Stimulated activated naive CD4-positive, alpha-beta T cell treated with Interleukin-2 at 50 U/mL for 16 hours (primary cell): ENCODE data around the gene MOSMO.
"Not testable (repeated sequence)": the region's sequence is repeated elsewhere in the genome, so short reads cannot be mapped to it uniquely, and the experiment has no call there.

Experiments used
- DNase-seq: peaks from one replicate; lab custom pipeline; 2025; lab: John Stamatoyannopoulos, UW

The MOSMO gene

GRCh38 chr16:22093331-22093730, 85.4 kb downstream of the MOSMO start:
- DNase-seq, result no peak

GRCh38 chr16:22093996-22094395, 86.1 kb downstream of the MOSMO start:
- DNase-seq, result no peak

GRCh38 chr16:22098405-22099255, 90.7 kb downstream of the MOSMO start:
- DNase-seq, result no peak

- no peak for DNase-seq
These were observed 91.5 kb downstream of the MOSMO start for GRCh38 chr16:22099256-22099975.

- DNase-seq, result no peak
These were observed 95.5 kb downstream of the MOSMO start for GRCh38 chr16:22103441-22103840.

GRCh38 chr16:22109258-22109898, 101.5 kb downstream of the MOSMO start:
- DNase-seq, result no peak

- DNase-seq, result not testable (repeated sequence)
These were observed 103.7 kb downstream of the MOSMO start for GRCh38 chr16:22111629-22112028.

GRCh38 chr16:22116095-22116700, 108.3 kb downstream of the MOSMO start:
- DNase-seq, result no peak

GRCh38 chr16:22117609-22118008, 109.7 kb downstream of the MOSMO start:
- no peak for DNase-seq

GRCh38 chr16:22120440-22120839, 112.5 kb downstream of the MOSMO start:
- DNase-seq, result no peak

- no peak for DNase-seq
These were observed 114.3 kb downstream of the MOSMO start for GRCh38 chr16:22122239-22122638.

GRCh38 chr16:22123146-22123545, 115.2 kb downstream of the MOSMO start:
- DNase-seq, result no peak

- no peak for DNase-seq
These were observed 116.0 kb downstream of the MOSMO start for GRCh38 chr16:22123759-22124490.

GRCh38 chr16:22124583-22125284, 116.8 kb downstream of the MOSMO start:
- no peak for DNase-seq

- no peak for DNase-seq
These were observed 118.2 kb downstream of the MOSMO start for GRCh38 chr16:22126037-22126558.

- not testable (repeated sequence) for DNase-seq
These were observed 120.6 kb downstream of the MOSMO start for GRCh38 chr16:22128537-22128936.

GRCh38 chr16:22130528-22130927, 122.6 kb downstream of the MOSMO start:
- no peak for DNase-seq

- no peak for DNase-seq
These were observed 124.9 kb downstream of the MOSMO start for GRCh38 chr16:22132801-22133200.
